ENCODE measurements around the gene B9D2.

GRCh38 chr19:41351339-41352245, 12.4 kb downstream of the B9D2 start:
- TF ChIP-seq PBX3 (IDR thresholded peaks at IDR 0.05) (no peak), CTCF (IDR thresholded peaks at IDR 0.05) (no peak), GATA2 (CRISPR knock-in tag; IDR thresholded peaks at IDR 0.05) (no peak)

Data from SK-N-SH (cell line).